Activated T-cell treated with anti-CD3 and anti-CD28 coated beads, Interleukin-2, amount 50 U/mL, for 72 hours (primary cell): ENCODE results near the gene DNAJA3. TPM values are rescaled to one million over a fixed set of nuclear protein-coding genes. Genes with fewer than 3 reads are reported as not detected.

Experiments
- ATAC-seq, 2 donors: fragments of 150-1000 bp; cut with Tn5 transposase; replicated peaks in 1 of 2; 2 replicates each; pipeline ENCODE4 v1.10.0; 2021; ENCODE audit warnings: moderate library complexity in 2 of 2, mild to moderate bottlenecking in 1 of 2
- DNase-seq, 2 donors: peaks; one replicate each; pipeline ENCODE4 v3.0.0; 2021 to 2022; ENCODE audit warnings: mixed read lengths in 1 of 2
- H3K27ac Mint-ChIP-seq: one replicate; pipeline ENCODE4 v1.8.0; 2022; ENCODE audit warnings: mild to moderate bottlenecking, moderate library complexity, mixed read lengths
- H3K27me3 Mint-ChIP-seq: one replicate; pipeline ENCODE4 v1.8.0; 2022; ENCODE audit warnings: low read depth, mixed read lengths
- H3K36me3 Mint-ChIP-seq, 2 donors: one replicate each; pipeline ENCODE4 v1.8.0; 2022; ENCODE audit warnings: mixed read lengths in 2 of 2, mild to moderate bottlenecking in 1 of 2; ENCODE audit not compliant: insufficient read depth in 2 of 2
- H3K4me1 Mint-ChIP-seq: one replicate; pipeline ENCODE4 v1.8.0; 2022; ENCODE audit warnings: low read depth, mixed read lengths
- H3K4me3 Mint-ChIP-seq, 2 donors: one replicate each; pipeline ENCODE4 v1.8.0; 2022; ENCODE audit warnings: mild to moderate bottlenecking in 2 of 2, mixed read lengths in 2 of 2, moderate library complexity in 2 of 2
- H3K9me3 Mint-ChIP-seq, 2 donors: one replicate each; pipeline ENCODE4 v1.8.0; 2022; ENCODE audit warnings: mixed read lengths in 2 of 2
- total RNA-seq, 2 donors: library from RNA; stranded (reverse); gene quantifications; one replicate each; pipeline ENCODE4 v1.2.3, GENCODE V29; 2022

Gene DNAJA3
- total RNA-seq, 2 donors from 2014 or later, result 83.6 to 98.7 TPM

- Mint-ChIP-seq H3K36me3 (peaks cover 0 to 1% of the 10 kb centered on the region in 2 donors), H3K27me3 (no peaks in the 10 kb centered on the region), H3K9me3 (no peaks in the 10 kb centered on the region), H3K4me3 (no peak overlapping the region), H3K27ac (no peak overlapping the region), H3K4me1 (no peaks in the 10 kb centered on the region)
- ATAC-seq (no peak), DNase-seq (no peak)
Observed at GRCh38 chr16:4383591-4384444, 41.9 kb upstream of the DNAJA3 start.

DNA sequence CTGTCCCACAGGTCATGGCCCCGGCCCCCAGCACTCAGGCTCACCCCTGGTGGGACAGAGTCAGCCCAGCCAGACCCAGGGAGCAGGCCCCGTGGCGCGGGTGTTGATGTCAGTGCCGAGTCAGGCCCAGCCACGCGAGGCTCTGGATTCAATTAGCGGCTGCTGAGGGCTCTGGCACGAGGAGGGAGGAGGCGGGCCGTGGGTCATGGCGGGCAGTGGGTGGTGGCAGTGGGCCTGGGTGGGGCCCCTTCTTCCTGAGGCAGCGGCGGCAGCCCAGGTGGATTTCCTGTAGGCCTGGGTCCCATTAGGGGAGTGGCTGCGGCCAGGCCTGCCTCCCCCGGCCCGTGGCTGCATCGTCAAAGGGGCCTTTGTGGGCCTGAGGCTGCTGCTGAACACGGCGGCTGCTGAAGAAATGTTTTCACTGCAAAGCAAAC lies 41.1 kb upstream of the DNAJA3 start:
- no peak for ATAC-seq
- DNase-seq, result no peak
- Mint-ChIP-seq H3K9me3 (no peaks in the 10 kb centered on the region), H3K27me3 (no peaks in the 10 kb centered on the region), H3K4me1 (no peaks in the 10 kb centered on the region), H3K27ac (no peak overlapping the region), H3K36me3 (peaks cover 0 to 1% of the 10 kb centered on the region in 2 donors), H3K4me3 (no peak overlapping the region)

- Mint-ChIP-seq H3K36me3 (peaks cover 0 to 4% of the 10 kb centered on the region in 2 donors), H3K4me3 (no peak overlapping the region), H3K4me1 (no peaks in the 10 kb centered on the region), H3K27me3 (no peaks in the 10 kb centered on the region), H3K27ac (no peak overlapping the region), H3K9me3 (no peaks in the 10 kb centered on the region)
- ATAC-seq (no peak), DNase-seq (no peak)
Observed at GRCh38 chr16:4385066-4385788, 40.4 kb upstream of the DNAJA3 start.

DNA sequence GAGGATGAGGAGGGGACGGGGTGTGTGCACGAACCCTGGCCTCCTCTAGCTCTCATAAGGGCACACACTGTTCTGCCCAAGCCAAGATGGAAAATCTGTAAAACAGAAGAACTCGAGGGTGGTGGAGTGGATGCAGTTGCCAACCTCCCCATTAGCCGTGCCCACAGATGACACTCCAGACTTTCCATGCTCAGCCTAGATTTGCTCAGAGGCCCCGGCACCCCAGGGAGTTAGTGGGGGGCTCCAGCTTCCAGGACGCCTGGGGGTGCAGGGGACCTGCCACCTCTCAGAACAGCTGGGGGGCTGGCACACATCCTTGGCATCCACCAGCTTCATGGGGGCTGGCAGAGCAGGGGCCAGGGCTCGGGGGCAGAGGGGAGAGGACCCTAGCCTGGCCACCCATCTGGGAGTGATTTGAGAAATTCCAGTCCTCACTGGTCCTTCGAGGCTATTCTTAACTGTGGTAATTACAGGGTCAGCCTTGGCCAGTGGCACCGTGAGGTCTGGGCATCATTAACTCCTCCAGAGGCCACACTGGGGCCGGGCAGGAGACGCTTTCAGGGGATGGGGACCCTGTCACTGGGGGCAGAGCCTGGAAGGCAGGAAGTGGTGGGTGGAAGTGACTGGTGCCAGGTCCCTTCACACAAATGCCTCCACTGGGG lies 39.7 kb upstream of the DNAJA3 start:
- no peak for ATAC-seq
- Mint-ChIP-seq H3K27ac (no peak overlapping the region), H3K4me3 (no peak overlapping the region), H3K36me3 (peaks cover 0 to 4% of the 10 kb centered on the region in 2 donors), H3K27me3 (no peaks in the 10 kb centered on the region), H3K9me3 (no peaks in the 10 kb centered on the region), H3K4me1 (no peaks in the 10 kb centered on the region)
- DNase-seq, result no peak

DNA sequence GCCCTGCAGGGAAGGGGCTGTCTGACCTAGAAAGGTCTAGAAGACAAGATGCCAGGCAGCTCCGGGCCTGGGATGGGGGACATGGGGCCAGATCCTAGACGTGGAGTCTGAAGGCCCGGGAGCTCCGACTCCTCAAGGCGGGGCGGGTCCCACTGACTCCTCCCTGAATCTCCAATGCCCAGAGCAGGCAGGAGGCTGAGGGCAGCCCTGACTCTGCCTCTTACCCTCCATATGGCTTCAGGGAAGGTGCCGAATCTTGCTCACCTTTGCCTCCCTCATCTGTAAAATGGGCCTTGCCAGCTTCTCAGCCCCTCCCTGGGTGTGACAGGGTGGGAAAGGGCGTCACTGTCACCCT lies 39.2 kb upstream of the DNAJA3 start:
- Mint-ChIP-seq H3K36me3 (peaks cover 0 to 4% of the 10 kb centered on the region in 2 donors), H3K4me1 (no peaks in the 10 kb centered on the region), H3K27me3 (no peaks in the 10 kb centered on the region), H3K27ac (no peak overlapping the region), H3K4me3 (no peak overlapping the region), H3K9me3 (no peaks in the 10 kb centered on the region)
- no peak for DNase-seq
- ATAC-seq, result no peak

- Mint-ChIP-seq H3K36me3 (peaks cover 0 to 4% of the 10 kb centered on the region in 2 donors), H3K4me3 (no peak overlapping the region), H3K4me1 (no peaks in the 10 kb centered on the region), H3K27ac (no peak overlapping the region), H3K27me3 (no peaks in the 10 kb centered on the region), H3K9me3 (no peaks in the 10 kb centered on the region)
- DNase-seq (no peak), ATAC-seq (no peak)
Observed at GRCh38 chr16:4386951-4387565, 38.6 kb upstream of the DNAJA3 start.

DNA sequence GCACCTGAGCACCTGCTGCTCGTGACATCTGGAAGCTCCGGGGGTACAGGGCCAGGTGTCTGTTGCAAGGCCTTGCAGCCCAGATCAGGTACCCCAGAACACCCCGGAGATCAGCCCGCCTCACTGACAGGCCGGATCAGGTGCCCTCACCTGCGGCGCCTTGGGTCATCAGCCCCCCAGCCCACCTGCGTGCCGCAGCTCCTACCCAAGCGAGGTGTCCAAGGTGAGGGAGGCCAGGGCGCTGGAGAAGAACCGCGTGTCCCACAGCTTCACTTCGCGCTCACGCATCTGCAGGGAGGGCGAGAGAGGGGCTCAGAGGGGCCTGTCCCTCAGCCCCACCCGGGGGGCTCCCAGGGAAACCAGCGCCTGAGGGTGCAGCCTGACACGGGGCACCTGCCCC lies 37.9 kb upstream of the DNAJA3 start:
- ATAC-seq, result no peak
- peaks cover 0 to 4% of the 10 kb centered on the region in 2 donors for H3K36me3 Mint-ChIP-seq
- no peak for DNase-seq
- no peak overlapping the region for H3K4me3 Mint-ChIP-seq
- no peaks in the 10 kb centered on the region for H3K9me3 Mint-ChIP-seq
- no peaks in the 10 kb centered on the region for H3K27me3 Mint-ChIP-seq
- H3K27ac Mint-ChIP-seq, result no peak overlapping the region
- H3K4me1 Mint-ChIP-seq, result no peaks in the 10 kb centered on the region

GRCh38 chr16:4388271-4389021 lies 37.2 kb upstream of the DNAJA3 start:
- Mint-ChIP-seq H3K4me3 (no peak overlapping the region), H3K9me3 (no peaks in the 10 kb centered on the region), H3K27ac (no peak overlapping the region), H3K27me3 (no peaks in the 10 kb centered on the region), H3K4me1 (no peaks in the 10 kb centered on the region), H3K36me3 (peaks cover 0 to 3% of the 10 kb centered on the region in 2 donors)
- DNase-seq (no peak), ATAC-seq (no peak)

GRCh38 chr16:4389051-4389955 lies 36.4 kb upstream of the DNAJA3 start:
- H3K27ac Mint-ChIP-seq, result no peak overlapping the region
- no peak for ATAC-seq

DNA sequence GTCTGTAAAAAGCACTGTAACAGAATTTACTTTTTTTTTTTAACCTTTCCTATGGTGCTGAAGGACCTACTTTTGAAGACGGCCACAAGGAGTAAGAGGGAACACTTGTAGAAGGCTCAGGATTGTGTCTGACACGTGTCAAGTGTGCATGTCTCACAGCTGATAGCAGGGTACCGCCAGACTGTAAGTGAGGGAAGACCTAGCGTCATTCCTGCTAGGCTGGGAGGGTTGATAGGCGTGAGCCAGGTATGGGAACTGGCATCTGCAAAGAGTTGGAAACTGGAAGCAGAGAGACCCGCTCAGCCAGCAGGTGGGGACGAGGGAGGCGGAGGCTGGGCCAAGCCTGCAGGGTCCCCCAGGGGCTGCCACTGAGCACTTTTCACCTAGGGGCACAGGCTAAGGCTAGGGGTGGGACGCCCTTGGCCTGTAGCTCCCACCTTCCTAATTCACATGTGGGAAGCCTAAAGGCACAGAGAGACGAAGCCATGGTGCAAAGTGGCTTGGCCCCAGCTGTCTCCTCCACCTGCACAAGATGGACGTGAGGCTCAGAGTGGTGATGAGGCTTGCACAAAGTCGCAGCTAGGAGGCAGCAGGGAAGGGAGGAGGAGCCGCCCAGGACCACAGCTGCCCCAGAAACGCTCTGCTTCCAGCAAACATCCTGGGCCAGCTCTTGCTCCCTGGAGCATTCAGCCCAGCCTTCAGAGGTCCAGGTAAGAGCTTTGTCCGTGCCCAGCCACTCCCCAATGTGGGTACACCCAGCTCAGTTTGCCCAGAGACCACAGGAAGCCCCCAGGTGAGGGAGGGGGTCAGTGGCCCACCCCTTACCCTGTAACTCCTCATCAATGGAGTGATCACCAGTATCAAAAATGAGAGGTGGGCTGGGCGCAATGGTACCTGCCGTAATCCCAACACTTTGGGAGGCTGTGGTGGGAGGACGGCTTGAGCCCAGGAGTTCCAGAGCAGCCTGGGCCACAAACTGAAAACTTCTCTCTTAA lies 35.1 kb upstream of the DNAJA3 start:
- no peaks in the 10 kb centered on the region for H3K27me3 Mint-ChIP-seq

More at GRCh38 chr16:4389051-4389955, 36.4 kb upstream of the DNAJA3 start:
- DNase-seq, result no peak
- H3K9me3 Mint-ChIP-seq, result no peaks in the 10 kb centered on the region
- no peaks in the 10 kb centered on the region for H3K4me1 Mint-ChIP-seq
- no peak overlapping the region for H3K4me3 Mint-ChIP-seq
- peaks cover 0 to 3% of the 10 kb centered on the region in 2 donors for H3K36me3 Mint-ChIP-seq
- H3K27me3 Mint-ChIP-seq, result no peaks in the 10 kb centered on the region

More for the DNA sequence above, 35.1 kb upstream of the DNAJA3 start:
- H3K27ac Mint-ChIP-seq, result no peak overlapping the region
- ATAC-seq (no peak), DNase-seq (no peak)
- no peaks in the 10 kb centered on the region for H3K4me1 Mint-ChIP-seq
- peaks cover 2 to 5% of the 10 kb centered on the region in 2 donors for H3K36me3 Mint-ChIP-seq
- H3K9me3 Mint-ChIP-seq, result no peaks in the 10 kb centered on the region
- H3K4me3 Mint-ChIP-seq, result no peak overlapping the region
